Urothelium cell line (cell line): Measurements from ENCODE around the gene MYO18A.
"Not testable (repeated sequence)": the region's sequence is repeated elsewhere in the genome, so short reads cannot be mapped to it uniquely, and the experiment has no call there.

Experiments
- DNase-seq: peaks from one replicate; pipeline ENCODE4 v3.0.0; 2011; ENCODE audit warnings: low spot score, mixed read lengths
- FAIRE-seq: peaks from 2 replicates; lab custom pipeline; 2011; peaks lifted over from hg19 to GRCh38; lab: Jason Lieb, UNC

The MYO18A gene

GRCh38 chr17:29150161-29150560, 30.0 kb downstream of the MYO18A start:
- FAIRE-seq (no peak), DNase-seq (no peak)

- no peak for DNase-seq
- no peak for FAIRE-seq
These were observed 30.6 kb downstream of the MYO18A start for GRCh38 chr17:29149431-29150064.

DNA sequence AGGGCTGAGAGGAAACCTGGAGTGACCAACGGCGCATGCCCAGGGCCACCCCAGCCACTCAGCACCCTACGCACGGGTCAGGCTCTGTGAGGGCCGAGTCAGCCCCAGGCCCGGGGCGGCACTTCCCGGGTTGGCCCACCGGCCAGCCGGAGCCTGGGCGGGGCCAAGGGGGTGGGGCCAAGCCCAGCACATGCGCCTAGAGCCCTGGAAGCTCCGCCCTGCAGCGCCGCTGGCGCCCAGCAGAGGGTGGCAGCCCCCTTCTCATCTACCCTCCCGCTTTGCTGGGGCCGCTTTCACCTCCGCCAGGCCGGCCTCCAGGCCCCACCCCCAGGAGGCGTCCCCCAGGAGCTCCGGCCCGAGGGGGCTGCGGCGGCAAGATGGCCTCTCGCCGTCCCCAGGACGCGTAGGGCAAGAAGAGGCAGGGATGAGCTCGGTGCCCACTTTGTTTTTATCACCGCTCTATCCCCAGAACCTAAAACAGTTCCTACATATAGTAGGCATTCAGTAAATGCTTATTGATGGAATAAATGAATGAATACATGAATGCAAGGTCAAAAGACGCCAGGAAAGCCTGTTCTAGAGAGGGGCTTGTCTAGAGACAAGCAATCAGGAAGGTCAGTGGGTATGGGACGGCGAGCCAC, 31.3 kb downstream of the MYO18A start:
- FAIRE-seq (no peak), DNase-seq (peak; percentile 91)

- no peak for FAIRE-seq
- DNase-seq = no peak
These were observed 31.9 kb downstream of the MYO18A start for GRCh38 chr17:29148257-29148789.

- FAIRE-seq (no peak), DNase-seq (no peak)
These were observed 32.5 kb downstream of the MYO18A start for GRCh38 chr17:29147682-29148081.

- not testable (repeated sequence) for DNase-seq, FAIRE-seq
These were observed 33.0 kb downstream of the MYO18A start for GRCh38 chr17:29147228-29147627.

DNA sequence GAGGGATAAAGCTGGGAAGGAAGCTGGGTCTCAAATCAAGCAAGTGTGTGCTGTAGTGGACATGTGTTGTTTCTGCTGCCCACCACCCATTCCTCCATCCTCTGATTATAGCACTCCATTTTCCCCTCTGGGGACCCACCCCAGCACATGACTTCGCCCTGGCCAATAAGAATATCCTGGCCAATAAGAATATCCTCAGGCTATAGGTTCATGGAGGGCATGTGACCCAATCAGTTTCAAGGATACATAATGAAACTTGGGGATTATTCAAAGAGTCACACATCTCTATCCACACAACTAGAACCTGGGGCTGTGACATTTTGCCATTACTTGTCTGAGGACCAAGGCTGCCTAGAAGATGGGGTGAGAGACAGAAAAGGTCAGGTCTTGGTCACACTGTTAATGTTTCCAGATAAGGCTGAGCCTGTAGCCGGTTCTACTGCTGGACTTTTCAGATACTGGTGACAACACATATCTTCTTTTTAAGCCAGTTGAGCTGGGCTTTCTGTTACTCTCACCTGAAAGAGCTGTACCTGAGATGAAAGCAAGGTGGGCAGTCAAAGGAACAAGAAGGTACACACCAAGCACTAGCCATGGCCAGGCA, 33.7 kb downstream of the MYO18A start:
- DNase-seq (no peak), FAIRE-seq (no peak)

DNA sequence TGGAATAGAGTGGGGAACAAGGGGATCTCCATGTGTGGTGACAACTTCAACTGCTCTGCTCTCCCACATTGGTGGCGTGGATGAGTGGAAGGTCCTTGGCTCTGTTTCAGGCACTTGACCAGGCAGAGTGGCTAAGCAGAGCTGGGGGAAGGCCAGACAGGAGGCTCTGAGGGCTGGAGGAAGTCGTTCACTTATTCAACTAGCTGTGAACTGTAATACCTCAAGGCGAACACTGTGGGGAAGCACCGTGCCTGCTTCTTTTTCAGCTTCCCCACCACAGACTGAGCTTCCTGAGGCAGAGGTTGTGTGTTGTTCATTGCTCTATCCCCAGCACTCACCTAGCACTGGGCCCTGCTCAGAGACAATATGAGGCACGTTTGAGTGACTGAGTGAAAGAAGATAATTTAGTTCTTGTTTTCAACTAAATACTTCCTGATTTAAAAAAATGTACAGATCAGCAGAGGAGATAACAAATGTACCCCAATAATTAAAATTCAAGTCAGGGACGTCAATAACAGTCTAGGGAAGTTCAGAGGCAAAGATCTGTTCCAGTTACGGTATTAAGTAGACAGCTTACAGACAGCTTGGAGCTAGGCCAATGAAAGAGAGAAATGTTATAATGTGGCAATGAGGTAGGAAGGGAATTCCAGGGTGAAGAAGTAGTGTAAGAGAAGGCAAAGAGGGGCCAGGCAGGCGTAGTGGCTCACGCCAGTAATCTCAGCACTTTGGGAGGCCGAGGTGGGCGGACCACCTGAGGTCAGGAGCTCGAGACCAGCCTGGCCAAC, 34.7 kb downstream of the MYO18A start:
- FAIRE-seq (no peak), DNase-seq (peak; percentile 73)

DNA sequence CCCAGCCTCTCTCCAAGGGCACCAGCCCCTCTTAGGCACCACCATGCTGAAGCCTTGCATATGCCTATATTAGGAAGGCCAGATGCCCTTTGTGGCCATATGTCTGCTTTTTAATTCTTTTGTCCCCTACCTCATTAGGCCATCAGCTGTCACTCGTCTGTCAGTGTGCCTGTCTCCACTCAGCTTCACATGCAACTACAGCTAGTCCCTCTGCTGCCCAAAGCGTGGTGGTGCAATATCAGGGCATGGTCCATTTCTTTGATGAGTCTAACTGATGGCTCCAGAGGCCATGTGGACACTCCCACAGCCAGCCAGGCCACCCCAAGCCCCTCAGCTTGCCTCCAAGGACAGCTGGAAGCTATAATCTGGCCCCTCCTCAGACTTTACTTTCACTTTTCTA, 36.3 kb downstream of the MYO18A start:
- FAIRE-seq (no peak), DNase-seq (no peak)

GRCh38 chr17:29141514-29141876, 38.7 kb downstream of the MYO18A start:
- FAIRE-seq (no peak), DNase-seq (no peak)

- FAIRE-seq = no peak
- DNase-seq = no peak
These were observed 39.3 kb downstream of the MYO18A start for GRCh38 chr17:29140631-29141513.

GRCh38 chr17:29140051-29140621, 40.1 kb downstream of the MYO18A start:
- no peak for FAIRE-seq
- peak; percentile 79 for DNase-seq

DNA sequence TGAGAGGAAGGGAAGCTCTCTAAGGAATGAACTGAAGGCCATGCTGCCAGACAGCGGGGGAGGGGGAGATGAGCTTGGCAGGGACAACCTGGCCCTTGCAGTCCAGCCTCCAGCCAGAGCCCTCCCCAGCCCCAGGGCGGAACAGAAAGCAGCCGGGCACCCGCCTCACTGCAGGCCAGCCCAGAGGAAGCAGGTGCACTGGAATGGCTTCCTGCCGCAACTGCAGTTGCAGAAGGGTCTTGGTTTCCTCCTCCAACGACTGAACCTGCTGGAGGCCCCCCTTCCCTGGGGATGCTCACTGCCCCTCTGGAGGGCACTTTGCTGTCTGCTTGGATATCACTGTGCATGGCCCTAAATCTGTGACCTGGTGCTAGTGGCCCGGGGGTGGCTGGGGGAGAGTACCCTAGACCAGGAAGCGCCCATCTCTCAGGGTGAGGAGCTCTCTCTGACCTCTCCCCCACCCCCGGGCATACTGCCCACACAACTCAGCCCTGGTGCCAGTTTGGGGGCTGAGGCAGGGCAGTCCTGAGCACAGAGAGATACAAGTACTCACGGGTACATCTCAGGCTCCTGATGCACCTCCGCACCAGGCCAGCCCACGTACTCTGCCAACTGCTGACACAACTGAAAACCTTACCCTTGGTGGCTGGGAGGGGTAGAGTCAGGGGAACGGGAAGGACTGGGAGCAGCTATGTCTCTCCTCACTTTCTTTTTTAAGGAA, 41.1 kb downstream of the MYO18A start:
- FAIRE-seq = no peak
- no peak for DNase-seq

DNA sequence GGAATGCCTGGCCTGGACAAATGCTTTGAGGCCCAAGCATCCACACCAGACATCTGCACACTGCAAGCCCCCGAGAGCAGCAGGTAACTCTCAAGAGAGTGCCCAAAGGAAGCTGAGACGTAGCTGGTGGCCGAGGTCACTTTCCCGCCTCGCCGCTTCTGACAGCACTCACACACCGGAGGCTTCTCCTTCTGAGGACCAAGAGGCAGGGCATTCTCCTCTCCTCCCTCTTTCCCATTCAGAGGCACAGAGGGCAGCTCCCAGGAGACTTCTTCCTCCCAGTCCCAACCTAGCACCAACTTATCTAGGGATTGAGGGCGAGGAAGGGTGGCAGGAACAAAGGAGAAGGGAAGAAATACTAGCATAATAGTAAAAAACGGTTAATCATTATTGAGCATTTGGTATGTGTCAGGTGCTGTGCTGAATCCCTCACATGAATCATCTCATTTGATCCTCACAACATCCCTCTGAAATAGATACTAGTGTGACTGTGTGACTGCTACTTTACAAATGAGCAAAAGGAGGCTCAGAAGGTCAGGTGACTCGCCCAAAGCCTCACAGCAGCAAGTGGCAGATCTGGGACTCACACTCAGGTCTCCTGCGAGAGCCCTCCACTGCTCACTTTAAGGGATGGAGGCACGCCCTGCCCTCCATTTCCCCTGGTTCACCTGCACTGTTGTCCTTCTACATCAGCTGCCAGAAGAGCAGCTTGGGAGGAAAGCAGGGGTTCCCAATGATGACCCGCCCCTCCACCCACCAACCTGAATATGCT, 41.8 kb downstream of the MYO18A start:
- DNase-seq (no peak), FAIRE-seq (no peak)

- FAIRE-seq = no peak
- DNase-seq = no peak
These were observed 43.0 kb downstream of the MYO18A start for GRCh38 chr17:29136998-29137730.

GRCh38 chr17:29135464-29135863, 44.7 kb downstream of the MYO18A start:
- no peak for DNase-seq
- no peak for FAIRE-seq

DNA sequence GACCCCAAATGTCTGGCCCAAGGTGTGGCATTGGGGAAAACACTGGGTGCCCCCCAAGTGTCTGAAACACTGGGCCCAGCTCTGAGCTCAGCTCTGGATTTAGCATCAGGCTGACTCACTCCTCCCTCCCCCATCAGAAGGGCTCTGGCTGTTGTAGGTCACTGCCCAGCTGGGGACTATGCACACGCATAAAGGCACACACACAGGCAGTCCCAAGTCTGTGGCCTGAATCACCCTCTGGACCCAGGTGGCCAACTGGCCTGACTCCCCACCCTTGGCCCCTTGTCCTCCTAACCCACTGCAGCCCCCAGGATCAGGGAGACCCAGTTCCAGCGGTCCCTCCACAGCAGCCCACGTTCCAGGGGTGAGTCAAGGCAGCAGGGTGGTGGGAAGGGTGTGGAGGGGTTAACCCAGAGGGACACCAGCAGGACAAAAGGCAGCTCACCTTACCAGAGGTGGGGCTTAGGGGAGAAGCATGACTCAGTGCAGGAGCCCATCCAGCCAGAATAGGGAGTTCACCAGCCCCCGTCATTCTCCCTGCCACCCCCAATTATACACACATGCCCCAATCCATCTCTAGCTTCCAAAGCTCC, 47.0 kb downstream of the MYO18A start:
- peak; percentile 23 for FAIRE-seq

More for the DNA sequence above, 47.0 kb downstream of the MYO18A start:
- DNase-seq = peak; percentile 72
